ENCODE results near the gene SLIT3.

GRCh38 chr5:168752416-168753190 is 548.3 kb downstream of the SLIT3 start:
- no peak for TF ChIP-seq POLR2A (IDR thresholded peaks at IDR 0.05; ENCODE audit: low read depth, low read length)
- TF ChIP-seq POLR2AphosphoS5 (IDR thresholded peaks at IDR 0.05; ENCODE audit: low read depth, low read length) = no peak
- no peak for TF ChIP-seq TAF1 (IDR thresholded peaks at IDR 0.05; ENCODE audit: low read depth, low read length)

Measured in GM12891 (cell line).